ENCODE measurements around the gene RNF208. TPM values are rescaled to one million over a fixed set of nuclear protein-coding genes. Genes with fewer than 3 reads are reported as not detected.

Gene RNF208
- total RNA-seq, 2 donors from 2014 or later: 3.7 TPM; not detected in 1

DNA sequence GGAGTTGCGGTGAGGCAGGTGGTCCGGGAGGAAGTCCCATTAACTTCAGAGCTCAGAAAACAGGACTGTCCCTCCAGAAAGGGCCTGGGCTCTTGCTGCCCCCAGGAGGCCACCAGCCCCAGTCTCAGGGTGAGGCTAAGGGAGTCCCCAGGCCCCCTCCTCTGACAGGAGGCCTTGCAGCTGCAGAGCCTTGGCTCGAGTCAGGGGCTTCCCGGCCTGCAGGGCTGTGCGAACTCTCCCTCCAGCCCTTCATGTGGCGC lies 25.8 kb upstream of the RNF208 start:
- H3K4me1 ChIP-seq (ENCODE audit: control insufficient read depth in 1 of 2, low read depth in 2 of 2): peaks cover 0 to 8% of the 10 kb centered on the region in 2 donors
- peaks cover 9% of the 10 kb centered on the region for H3K36me3 ChIP-seq
- H3K4me3 ChIP-seq: no peak overlapping the region
- H3K27ac ChIP-seq: no peak overlapping the region
- no peaks in the 10 kb centered on the region for H3K9me3 ChIP-seq
- ATAC-seq (ENCODE audit: insufficient number of reproducible peaks, low FRiP score, low read depth) (no peak), DNase-seq (ENCODE audit: low spot score) (no peak)
- no peaks in the 10 kb centered on the region for H3K27me3 ChIP-seq (replicated peaks; ENCODE audit: insufficient read depth)
- TF ChIP-seq, protein P1, sequence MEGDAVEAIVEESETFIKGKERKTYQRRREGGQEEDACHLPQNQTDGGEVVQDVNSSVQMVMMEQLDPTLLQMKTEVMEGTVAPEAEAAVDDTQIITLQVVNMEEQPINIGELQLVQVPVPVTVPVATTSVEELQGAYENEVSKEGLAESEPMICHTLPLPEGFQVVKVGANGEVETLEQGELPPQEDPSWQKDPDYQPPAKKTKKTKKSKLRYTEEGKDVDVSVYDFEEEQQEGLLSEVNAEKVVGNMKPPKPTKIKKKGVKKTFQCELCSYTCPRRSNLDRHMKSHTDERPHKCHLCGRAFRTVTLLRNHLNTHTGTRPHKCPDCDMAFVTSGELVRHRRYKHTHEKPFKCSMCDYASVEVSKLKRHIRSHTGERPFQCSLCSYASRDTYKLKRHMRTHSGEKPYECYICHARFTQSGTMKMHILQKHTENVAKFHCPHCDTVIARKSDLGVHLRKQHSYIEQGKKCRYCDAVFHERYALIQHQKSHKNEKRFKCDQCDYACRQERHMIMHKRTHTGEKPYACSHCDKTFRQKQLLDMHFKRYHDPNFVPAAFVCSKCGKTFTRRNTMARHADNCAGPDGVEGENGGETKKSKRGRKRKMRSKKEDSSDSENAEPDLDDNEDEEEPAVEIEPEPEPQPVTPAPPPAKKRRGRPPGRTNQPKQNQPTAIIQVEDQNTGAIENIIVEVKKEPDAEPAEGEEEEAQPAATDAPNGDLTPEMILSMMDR (IDR thresholded peaks at IDR 0.05): no peak

DNA sequence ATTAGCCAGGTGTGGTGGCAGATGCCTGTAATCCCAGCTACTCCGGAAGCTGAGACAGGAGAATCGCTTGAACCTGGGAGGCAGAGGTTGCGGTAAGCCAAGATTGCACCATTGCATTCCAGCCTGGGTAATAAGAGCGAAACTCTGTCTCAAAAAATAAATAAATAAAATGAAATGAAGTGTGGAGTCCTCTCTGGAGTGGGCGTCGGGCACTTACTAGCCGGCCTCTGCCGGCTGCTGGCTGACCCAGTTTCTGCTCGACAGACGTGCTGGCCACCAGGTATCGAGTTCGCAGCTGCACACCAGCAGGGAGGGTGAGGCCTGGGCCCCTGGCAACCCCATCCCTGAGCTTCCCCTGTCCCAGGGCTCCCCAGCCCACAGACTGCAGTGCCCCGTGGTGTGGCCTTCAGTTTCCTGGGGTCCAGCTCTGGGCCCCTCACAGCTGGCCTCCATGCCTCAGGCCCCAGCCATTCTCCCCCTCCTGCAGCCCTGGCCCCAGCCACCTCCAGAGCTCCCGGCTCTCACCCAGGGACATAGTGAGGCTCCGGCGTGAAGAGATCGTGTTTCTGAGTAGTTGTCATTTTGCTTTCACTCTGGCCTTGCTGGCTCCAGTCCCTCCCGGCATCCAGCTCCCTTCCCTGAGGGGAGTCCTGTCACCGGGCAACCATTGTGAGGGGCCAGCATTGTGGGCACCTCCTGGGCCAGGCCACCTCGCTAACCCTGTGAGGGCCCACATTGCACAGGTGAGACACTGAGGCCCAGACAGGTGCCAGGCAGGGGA lies 25.3 kb upstream of the RNF208 start:
- Histone ChIP-seq H3K4me3 (no peak overlapping the region), H3K4me1 (ENCODE audit: control insufficient read depth in 1 of 2, low read depth in 2 of 2) (peaks cover 5 to 13% of the 10 kb centered on the region in 2 donors), H3K27me3 (replicated peaks; ENCODE audit: insufficient read depth) (no peaks in the 10 kb centered on the region), H3K36me3 (peaks cover 12% of the 10 kb centered on the region), H3K9me3 (no peaks in the 10 kb centered on the region), H3K27ac (no peak overlapping the region)
- ATAC-seq (ENCODE audit: insufficient number of reproducible peaks, low FRiP score, low read depth) (no peak), DNase-seq (ENCODE audit: low spot score) (no peak)
- TF ChIP-seq, protein P1 (IDR thresholded peaks at IDR 0.05): no peak

DNA sequence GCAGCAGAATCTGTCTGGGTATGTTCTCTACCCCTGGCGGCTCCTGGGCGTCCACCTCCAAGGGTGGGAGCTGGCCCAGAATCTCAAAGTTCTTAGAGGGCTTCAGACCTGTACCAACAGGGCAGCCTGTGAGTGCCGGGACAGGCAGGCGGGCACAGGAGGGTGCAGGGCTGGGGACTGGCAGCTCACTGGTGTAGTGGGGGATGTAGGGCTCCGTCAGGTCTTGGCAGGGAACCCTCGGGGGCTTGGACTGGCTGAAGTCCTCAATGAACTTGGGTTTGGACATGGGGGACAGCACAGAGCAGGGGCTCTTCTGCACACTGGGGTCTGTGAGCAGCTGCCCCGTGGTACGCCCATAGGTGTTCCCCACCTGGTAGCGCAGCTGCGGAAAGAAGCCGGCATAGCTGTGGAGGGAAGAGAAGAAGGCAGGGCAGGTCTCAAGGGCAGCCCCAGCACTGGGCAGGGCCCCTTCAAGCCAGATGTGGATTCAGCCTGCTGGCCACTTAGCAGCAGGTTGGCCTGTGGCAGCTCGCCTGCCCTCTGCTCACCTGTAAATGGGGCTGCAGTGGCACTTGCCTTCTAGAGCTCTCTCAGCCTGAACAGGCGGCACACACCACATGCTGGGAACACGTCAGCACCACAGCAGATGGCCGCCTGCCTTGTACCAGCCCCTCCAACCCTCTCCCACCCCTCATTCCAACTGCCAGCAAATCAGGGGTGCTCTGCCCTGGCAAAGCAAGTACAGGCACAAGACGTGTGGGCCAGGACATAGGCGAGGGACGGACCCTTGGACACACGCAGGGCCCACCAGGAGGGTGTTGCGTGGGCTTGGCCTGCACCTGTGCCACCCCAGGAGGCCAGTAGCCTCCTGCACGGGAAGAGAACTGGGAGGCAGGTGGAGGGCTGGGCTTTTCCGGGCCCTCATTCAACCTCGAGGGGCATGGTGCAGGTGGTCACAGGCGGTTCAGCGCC lies 23.7 kb upstream of the RNF208 start:
- ATAC-seq (ENCODE audit: insufficient number of reproducible peaks, low FRiP score, low read depth) (no peak), DNase-seq (ENCODE audit: low spot score) (no peak)
- Histone ChIP-seq H3K9me3 (no peaks in the 10 kb centered on the region), H3K27ac (no peak overlapping the region), H3K4me3 (no peak overlapping the region), H3K27me3 (replicated peaks; ENCODE audit: insufficient read depth) (no peaks in the 10 kb centered on the region), H3K4me1 (ENCODE audit: control insufficient read depth in 1 of 2, low read depth in 2 of 2) (peaks cover 6 to 20% of the 10 kb centered on the region in 2 donors), H3K36me3 (peaks cover 12% of the 10 kb centered on the region)
- TF ChIP-seq, protein P1 (IDR thresholded peaks at IDR 0.05): no peak

DNA sequence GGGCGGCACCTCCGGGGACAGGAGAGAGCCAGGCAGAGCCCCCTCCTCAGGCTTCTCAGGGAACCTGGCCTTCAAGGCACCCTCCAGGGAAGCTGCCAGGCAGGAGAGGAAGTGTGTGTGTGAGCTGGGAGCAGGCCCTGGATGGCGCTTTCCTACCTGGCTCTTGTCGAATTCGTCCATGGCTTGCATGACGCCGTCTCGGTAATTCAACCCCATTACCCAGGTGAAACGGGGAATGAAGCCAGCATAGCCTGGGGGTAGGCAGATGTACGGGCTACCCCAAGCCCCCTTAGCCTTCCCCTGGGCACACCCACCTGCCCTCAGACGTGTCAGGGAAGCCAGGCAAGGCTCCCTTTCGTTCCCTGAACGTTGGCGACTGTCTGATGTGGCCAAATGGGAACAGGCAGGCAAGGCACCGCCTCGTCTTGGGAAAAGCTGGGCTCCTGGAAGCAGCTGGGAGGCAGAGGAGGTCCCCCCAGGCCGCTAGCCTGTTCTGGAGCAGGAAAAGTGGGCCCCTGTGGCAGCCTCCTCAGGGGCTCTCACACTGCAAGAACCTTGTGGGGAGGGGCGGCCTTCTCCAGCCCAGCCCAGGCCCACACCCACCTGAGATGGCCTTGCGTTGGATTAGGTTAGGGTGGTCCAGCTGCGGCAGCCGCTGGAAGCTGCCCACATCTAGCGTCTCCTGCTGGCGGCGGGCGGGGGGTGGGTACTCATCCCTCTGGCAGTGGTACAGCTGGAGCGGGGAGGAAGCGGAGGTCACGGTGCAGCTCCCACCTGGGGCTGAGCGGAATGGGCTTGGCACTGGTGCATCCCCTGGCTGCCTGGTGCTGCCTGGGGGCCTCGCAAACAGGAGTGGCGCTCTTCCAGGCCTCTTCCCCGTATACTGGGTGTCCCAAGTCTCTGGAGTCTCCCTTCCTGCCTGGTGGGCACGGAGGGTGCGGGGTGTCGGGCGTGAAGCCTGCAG lies 22.7 kb upstream of the RNF208 start:
- Histone ChIP-seq H3K36me3 (peaks cover 12% of the 10 kb centered on the region), H3K27ac (no peak overlapping the region), H3K27me3 (replicated peaks; ENCODE audit: insufficient read depth) (no peaks in the 10 kb centered on the region), H3K4me3 (no peak overlapping the region), H3K4me1 (ENCODE audit: control insufficient read depth in 1 of 2, low read depth in 2 of 2) (peaks cover 6 to 23% of the 10 kb centered on the region in 2 donors), H3K9me3 (no peaks in the 10 kb centered on the region)
- TF ChIP-seq, protein P1 (IDR thresholded peaks at IDR 0.05): no peak
- DNase-seq (ENCODE audit: low spot score): no peak
- ATAC-seq (ENCODE audit: insufficient number of reproducible peaks, low FRiP score, low read depth): no peak

All from thoracic aorta (tissue), 2 donors.